K562 (cell line): Measurements from ENCODE around the gene HVCN1. TPM values are rescaled to one million over a fixed set of nuclear protein-coding genes. Genes with fewer than 3 reads are reported as not detected.

Source experiments
- ATAC-seq: fragments of 200-7000 bp; cut with Tn5 transposase; 3 replicates; pipeline ENCODE4 v1.9.1; 2020; ENCODE audit warnings: moderate library complexity
- BruUV-seq: library from RNA; stranded (reverse); fragments of 400-500 nt; replicated peaks from 2 replicates; lab custom pipeline; 2021; lab: Mats Ljungman, UMichigan
- CTCF ChIA-PET: fragments of 300-600 bp; formaldehyde crosslinking; extraction: SDS; loops from one replicate; lab custom pipeline; 2021; ENCODE audit warnings: low intra/inter-chr PET ratio; lab: Yijun Ruan, JAX
- POLR2A ChIA-PET: fragments of 300-600, 350-650 bp; sonication (Branson Sonifier 250); formaldehyde crosslinking; extraction: SDS; loops from one replicate; lab custom pipeline; 2021; ENCODE audit warnings: antibody characterized with exemption, inconsistent platforms; lab: Yijun Ruan, JAX
- DNase-seq, 4 experiments: peaks; one replicate each; pipeline versions ENCODE4 v3.0.0 to v3.0.0-alpha.2; 2011 to 2018; ENCODE audit warnings: low spot score in 3 of 4, mixed read lengths in 3 of 4; ENCODE audit errors: extremely low read depth in 1 of 4
- FAIRE-seq: peaks from 2 replicates; lab custom pipeline; 2011; peaks lifted over from hg19 to GRCh38; lab: Jason Lieb, UNC
- H2AFZ ChIP-seq: 2 replicates; pipeline ENCODE4 v1.6.0; 2011; ENCODE audit warnings: low read depth, low read length, control low read depth, inconsistent platforms
- H3K27ac ChIP-seq: fragments of 200-600 bp; 3 replicates; pipeline ENCODE4 v1.8.0; 2011; ENCODE audit warnings: low read depth, mild to moderate bottlenecking, control low read depth, inconsistent platforms, low read length, moderate library complexity, mixed read lengths; ENCODE audit errors: extremely low read depth
- H3K27me3 ChIP-seq, 2 experiments: fragments of 300-600 bp in 1 of 2; 2 replicates in 1 of 2; 3 replicates in 1 of 2; pipeline versions ENCODE4 v1.6.0 to v1.8.0; 2011; ENCODE audit warnings: inconsistent platforms in 2 of 2, low read length in 2 of 2, mild to moderate bottlenecking in 1 of 2, mixed read lengths in 1 of 2, moderate library complexity in 1 of 2; ENCODE audit not compliant: control insufficient read depth in 2 of 2, insufficient read depth in 2 of 2
- H3K36me3 ChIP-seq: fragments of 300-600 bp; 3 replicates; pipeline ENCODE4 v1.8.0; 2011; ENCODE audit warnings: mild to moderate bottlenecking, low read length, inconsistent platforms; ENCODE audit not compliant: control insufficient read depth, insufficient read depth
- H3K4me1 ChIP-seq, 2 experiments: fragments of 200-600 bp in 1 of 2; replicated peaks in 1 of 2; 2 replicates in 1 of 2; 3 replicates in 1 of 2; pipeline versions ENCODE4 v1.5.1 to v1.8.0; 2011; ENCODE audit warnings: inconsistent platforms in 2 of 2, low read length in 2 of 2, mild to moderate bottlenecking in 1 of 2, mixed read lengths in 1 of 2, moderate library complexity in 1 of 2; ENCODE audit not compliant: control insufficient read depth in 2 of 2, insufficient read depth in 2 of 2
- H3K4me2 ChIP-seq: 2 replicates; pipeline ENCODE4 v1.6.1; 2011; ENCODE audit warnings: low read length, control low read depth, inconsistent platforms, mixed read lengths; ENCODE audit not compliant: insufficient read depth
- H3K4me3 ChIP-seq: fragments of 200-600 bp; sonication (generic), shearing (Covaris generic); 2 replicates; pipeline ENCODE4 v1.5.1; 2016; ENCODE audit warnings: control low read depth, inconsistent platforms
- H3K79me2 ChIP-seq: fragments of 200-600 bp; 3 replicates; pipeline ENCODE4 v1.8.0; 2011; ENCODE audit warnings: low read length, inconsistent platforms; ENCODE audit not compliant: control insufficient read depth, insufficient read depth
- H3K9ac ChIP-seq, 2 experiments: 2 replicates each; pipeline versions ENCODE4 v1.6.0 to v1.6.1; 2011; ENCODE audit warnings: low read depth in 2 of 2, low read length in 2 of 2, control low read depth in 1 of 2, inconsistent platforms in 1 of 2, mild to moderate bottlenecking in 1 of 2, mixed read lengths in 1 of 2; ENCODE audit not compliant: insufficient read depth in 1 of 2
- H3K9me1 ChIP-seq: one replicate; pipeline ENCODE4 v1.6.0; 2011; ENCODE audit warnings: inconsistent platforms, mild to moderate bottlenecking, low read length, moderate library complexity; ENCODE audit not compliant: control insufficient read depth, insufficient read depth
- H3K9me3 ChIP-seq: replicated peaks from 2 replicates; pipeline ENCODE4 v1.5.1; 2011; ENCODE audit warnings: low read depth, low read length, inconsistent platforms; ENCODE audit not compliant: control insufficient read depth, insufficient read depth
- H4K20me1 ChIP-seq: replicated peaks from 2 replicates; pipeline ENCODE4 v1.6.1; 2011; ENCODE audit warnings: low read length, inconsistent platforms, mixed read lengths; ENCODE audit not compliant: control insufficient read depth, insufficient read depth
- ATF7 ChIP-seq: fragments of 450-650 bp; IDR thresholded peaks from 2 replicates; pipeline ENCODE4 v1.7.1; 2014; ENCODE audit warnings: mild to moderate bottlenecking, moderate library complexity
- CEBPG ChIP-seq, 3 experiments: fragments of 200-800 bp in 1 of 3; sonication (Bioruptor generic) in 1 of 3; sonication (generic) in 1 of 3; formaldehyde crosslinking in 1 of 3; IDR thresholded peaks in 2 of 3; conservative IDR thresholded peaks in 1 of 3; 2 replicates each; pipeline versions ENCODE4 v1.6.1 to v1.8.0; 2016 to 2022; ENCODE audit warnings: missing compliant biosample characterization in 2 of 3, missing genetic modification characterization in 2 of 3, mild to moderate bottlenecking in 1 of 3, missing genetic modification reagents in 1 of 3
- FOXP1 ChIP-seq: sonication (generic); formaldehyde crosslinking; IDR thresholded peaks from 2 replicates; pipeline ENCODE4 v1.8.0; 2022; ENCODE audit warnings: mild to moderate bottlenecking, missing genetic modification reagents
- GATAD2B ChIP-seq: fragments of 450-650 bp; IDR thresholded peaks from 2 replicates; pipeline ENCODE4 v1.6.1; 2017; ENCODE audit warnings: mild to moderate bottlenecking, borderline replicate concordance
- GTF3C2 ChIP-seq: IDR thresholded peaks from 3 replicates; pipeline ENCODE4 v1.6.1; 2011; ENCODE audit warnings: borderline replicate concordance, mild to moderate bottlenecking, moderate library complexity; ENCODE audit not compliant: insufficient read length; ENCODE audit errors: extremely low read depth
- RFX5 ChIP-seq: IDR thresholded peaks from 2 replicates; pipeline ENCODE4 v1.6.1; 2011; ENCODE audit warnings: low read depth, mild to moderate bottlenecking, improper control_type of control experiment, low read length
- WGBS: fragments of 100-300 bp; shearing (Covaris generic); methylation state at CpG from one replicate; pipeline ENCODE4 v1.1.6; 2016; ENCODE audit warnings: low coverage, mixed read lengths; ENCODE audit not compliant: insufficient coverage; ENCODE audit errors: missing lambda C conversion rate; 5-methylcytosine and 5-hydroxymethylcytosine counted together
- in situ Hi-C: fragments of 300-500 bp; cut with MboI; formaldehyde crosslinking; loops from 4 replicates; pipeline ENCODE4 v1.15.0; 2018; ENCODE audit warnings: inconsistent platforms, mixed read lengths
- intact Hi-C: fragments of 100-400 bp; cut with micrococcal nuclease; formaldehyde crosslinking; loops from 2 replicates; pipeline ENCODE4 v1.14.2; 2022
- polyA plus RNA-seq, 8 experiments: library from polyadenylated mRNA; depleted of rRNA in 4 of 8; stranded (reverse) in 5 of 8; unstranded in 3 of 8; fragments of >200 nt; fragmentation: Nextera tagmentation in 2 of 8; fragmentation: Illumina TruSeq in 1 of 8; extraction: Ambion mirVana in 2 of 8; extraction: Trizol in 1 of 8; gene quantifications; 2 replicates each; pipeline versions ENCODE4 v1.2.1 to v1.2.3, GENCODE V29; 2011 to 2014; ENCODE audit warnings: inconsistent platforms in 1 of 8, missing spikeins in 1 of 8
- total RNA-seq, 7 experiments: library from RNA; depleted of rRNA in 6 of 7; stranded (reverse); fragments of >200 nt in 6 of 7; fragmentation: Illumina TruSeq in 2 of 7; extraction: Trizol in 2 of 7; gene quantifications; 2 replicates each; pipeline versions ENCODE4 v1.2.1 to v1.2.3, GENCODE V29; 2011 to 2021; ENCODE audit warnings: low replicate concordance in 1 of 7
- TF ChIP-seq, protein P1 (sequence below), 2 experiments: IDR thresholded peaks; 2 replicates each; pipeline ENCODE4 v1.6.1; 2012; ENCODE audit warnings: improper control_type of control experiment in 2 of 2, low read depth in 2 of 2, low read length in 2 of 2, borderline replicate concordance in 1 of 2

HVCN1 gene
- total and polyA plus RNA-seq, 9 of the 15 experiments (the other 6 are each of a cell fraction or from before 2014, with no cell fraction given) = 0.21 to 1.4 (median 0.74) TPM

GRCh38 chr12:110733900-110734299 lies 45.0 kb upstream of the HVCN1 start:
- DNase-seq = no peak
- no peak overlapping the region for H3K4me2 ChIP-seq
- H3K9ac ChIP-seq = no peak overlapping the region
- TF ChIP-seq GATAD2B (no peak), RFX5 (no peak), ATF7 (no peak), CEBPG (CRISPR knock-in tag; IDR thresholded peaks at IDR 0.05) (no peak), CEBPG (tag; conservative IDR thresholded peaks at IDR 0.05 in 1 of 2, IDR thresholded peaks at IDR 0.05 in 1 of 2) (no peak), GTF3C2 (no peak), FOXP1 (CRISPR knock-in tag) (no peak)
- TF ChIP-seq, protein P1, sequence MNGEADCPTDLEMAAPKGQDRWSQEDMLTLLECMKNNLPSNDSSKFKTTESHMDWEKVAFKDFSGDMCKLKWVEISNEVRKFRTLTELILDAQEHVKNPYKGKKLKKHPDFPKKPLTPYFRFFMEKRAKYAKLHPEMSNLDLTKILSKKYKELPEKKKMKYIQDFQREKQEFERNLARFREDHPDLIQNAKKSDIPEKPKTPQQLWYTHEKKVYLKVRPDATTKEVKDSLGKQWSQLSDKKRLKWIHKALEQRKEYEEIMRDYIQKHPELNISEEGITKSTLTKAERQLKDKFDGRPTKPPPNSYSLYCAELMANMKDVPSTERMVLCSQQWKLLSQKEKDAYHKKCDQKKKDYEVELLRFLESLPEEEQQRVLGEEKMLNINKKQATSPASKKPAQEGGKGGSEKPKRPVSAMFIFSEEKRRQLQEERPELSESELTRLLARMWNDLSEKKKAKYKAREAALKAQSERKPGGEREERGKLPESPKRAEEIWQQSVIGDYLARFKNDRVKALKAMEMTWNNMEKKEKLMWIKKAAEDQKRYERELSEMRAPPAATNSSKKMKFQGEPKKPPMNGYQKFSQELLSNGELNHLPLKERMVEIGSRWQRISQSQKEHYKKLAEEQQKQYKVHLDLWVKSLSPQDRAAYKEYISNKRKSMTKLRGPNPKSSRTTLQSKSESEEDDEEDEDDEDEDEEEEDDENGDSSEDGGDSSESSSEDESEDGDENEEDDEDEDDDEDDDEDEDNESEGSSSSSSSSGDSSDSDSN (IDR thresholded peaks at IDR 0.05; ENCODE audit: borderline replicate concordance in 1 of 2, low read depth in 2 of 2, low read length in 2 of 2) = no peak
- no TSS peak for BruUV-seq
- H3K79me2 ChIP-seq = peaks cover 98% of the 10 kb centered on the region
- peaks cover 33% of the 10 kb centered on the region for H4K20me1 ChIP-seq
- no peaks in the 10 kb centered on the region for H3K9me3 ChIP-seq
- H3K4me1 ChIP-seq = peaks cover 13 to 23% of the 10 kb centered on the region in 2 experiments
- POLR2A ChIA-PET = interaction anchor here (0.9 to 1.4 kb wide), 4 partner anchors 9 to 13 kb away, joined by 3 to 7 read pairs (median 6); partner anchors contain the start of gene PPP1CC
- CTCF ChIA-PET = no interaction called here
- 75% methylated on average over 1 of the region's 1 CpG for WGBS
- no peak overlapping the region for H3K4me3 ChIP-seq
- in situ Hi-C loops = no loop called here
- H3K36me3 ChIP-seq = peaks cover 92% of the 10 kb centered on the region
- intact Hi-C loops = no loop called here
- H3K27me3 ChIP-seq = no peaks in the 10 kb centered on the region
- FAIRE-seq = no peak
- no peak for ATAC-seq
- H3K27ac ChIP-seq = no peak overlapping the region
- peaks cover 3% of the 10 kb centered on the region for H3K9me1 ChIP-seq
- H2AFZ ChIP-seq = no peak overlapping the region
